Endothelial cell of umbilical vein (primary cell): ENCODE data around the gene TRAPPC3. TPM values are rescaled to one million over a fixed set of nuclear protein-coding genes. Genes with fewer than 3 reads are reported as not detected.

ENCODE experiments used
- BruUV-seq: library from RNA; stranded (reverse); fragments of 400-500 nt; replicated peaks from 2 replicates; lab custom pipeline; 2021; lab: Mats Ljungman, UMichigan
- CTCF ChIA-PET: fragments of 300-600, 350-600 bp; sonication (Branson Sonifier 250); formaldehyde crosslinking; loops from one replicate; lab custom pipeline; 2021; ENCODE audit warnings: antibody characterized with exemption, inconsistent platforms; lab: Charles Lee
- POLR2A ChIA-PET: fragments of 300-600, 350-600 bp; sonication (Branson Sonifier 250); formaldehyde crosslinking; loops from one replicate; lab custom pipeline; 2021; ENCODE audit warnings: antibody characterized with exemption, inconsistent platforms; lab: Charles Lee
- DNase-seq: peaks from one replicate; pipeline ENCODE4 v3.0.0-alpha.2; 2011; ENCODE audit warnings: low read depth, low spot score
- FAIRE-seq: peaks from 2 replicates; lab custom pipeline; 2011; peaks lifted over from hg19 to GRCh38; lab: Jason Lieb, UNC
- H2AFZ ChIP-seq: 2 replicates; pipeline ENCODE4 v1.6.0; 2012; ENCODE audit warnings: low read depth, low read length, control low read depth, inconsistent platforms
- H3K27ac ChIP-seq: 2 replicates; pipeline ENCODE4 v1.5.1; 2011; ENCODE audit warnings: low read depth, mild to moderate bottlenecking, control low read depth, low read length, moderate library complexity; ENCODE audit not compliant: insufficient read depth
- H3K27me3 ChIP-seq, 2 experiments: 2 replicates each; pipeline versions ENCODE4 v1.6.0 to v1.6.1; 2011; ENCODE audit warnings: low read length in 2 of 2, mixed read lengths in 1 of 2; ENCODE audit not compliant: control insufficient read depth in 2 of 2, insufficient read depth in 2 of 2
- H3K36me3 ChIP-seq, 2 experiments: 2 replicates in 1 of 2; 3 replicates in 1 of 2; pipeline ENCODE4 v1.5.1; 2011; ENCODE audit warnings: low read length in 2 of 2, mild to moderate bottlenecking in 1 of 2, moderate library complexity in 1 of 2; ENCODE audit not compliant: control insufficient read depth in 2 of 2, insufficient read depth in 2 of 2; ENCODE audit errors: extremely low read depth in 1 of 2
- H3K4me1 ChIP-seq: 3 replicates; pipeline ENCODE4 v1.5.1; 2011; ENCODE audit warnings: mild to moderate bottlenecking, low read length; ENCODE audit not compliant: control insufficient read depth, insufficient read depth; ENCODE audit errors: extremely low read depth
- H3K4me2 ChIP-seq: 2 replicates; pipeline ENCODE4 v1.6.1; 2011; ENCODE audit warnings: low read length, control low read depth, mixed read lengths; ENCODE audit not compliant: insufficient read depth
- H3K4me3 ChIP-seq, 3 experiments: fragments of 200-600 bp in 1 of 3; sonication (generic), shearing (Covaris generic) in 1 of 3; replicated peaks in 1 of 3; 2 replicates each; pipeline ENCODE4 v1.5.1; 2011 to 2016; ENCODE audit warnings: control low read depth in 3 of 3, low read length in 3 of 3, mild to moderate bottlenecking in 2 of 3, inconsistent platforms in 1 of 3, low read depth in 1 of 3, moderate library complexity in 1 of 3; ENCODE audit not compliant: insufficient read depth in 1 of 3
- H3K79me2 ChIP-seq: 2 replicates; pipeline ENCODE4 v1.6.0; 2012; ENCODE audit warnings: low read length, inconsistent platforms; ENCODE audit not compliant: control insufficient read depth, insufficient read depth
- H3K9ac ChIP-seq: replicated peaks from 2 replicates; pipeline ENCODE3; 2011; ENCODE audit warnings: low read length, control low read depth; ENCODE audit not compliant: insufficient read depth; ENCODE audit errors: extremely low read depth
- H3K9me1 ChIP-seq: replicated peaks from 3 replicates; pipeline ENCODE4 v1.6.0; 2011; ENCODE audit warnings: mild to moderate bottlenecking, low read length; ENCODE audit not compliant: control insufficient read depth, insufficient read depth; ENCODE audit errors: extremely low read depth
- H3K9me3 ChIP-seq: replicated peaks from 2 replicates; pipeline ENCODE4 v1.5.1; 2012; ENCODE audit warnings: low read length, inconsistent platforms; ENCODE audit not compliant: control insufficient read depth, insufficient read depth
- H4K20me1 ChIP-seq: replicated peaks from 2 replicates; pipeline ENCODE3; 2011; ENCODE audit warnings: mild to moderate bottlenecking, low read length; ENCODE audit not compliant: control insufficient read depth, insufficient read depth; ENCODE audit errors: extremely low read depth
- EZH2 ChIP-seq: IDR thresholded peaks from 2 replicates; pipeline ENCODE4 v1.6.1; 2012; ENCODE audit warnings: borderline replicate concordance, low read depth, mild to moderate bottlenecking, moderate library complexity, low read length, inconsistent platforms; ENCODE audit not compliant: severe bottlenecking
- GATA2 ChIP-seq: IDR thresholded peaks from 2 replicates; pipeline ENCODE4 v1.7.0; 2011; ENCODE audit warnings: low read depth, mild to moderate bottlenecking, moderate library complexity, mixed read lengths, low read length; ENCODE audit not compliant: insufficient read length, insufficient read depth
- JUN ChIP-seq: IDR thresholded peaks from 2 replicates; pipeline ENCODE4 v1.6.1; 2011; ENCODE audit warnings: borderline replicate concordance, low read depth; ENCODE audit not compliant: insufficient read length, insufficient read depth
- MYC ChIP-seq: IDR thresholded peaks from one replicate; pipeline ENCODE4 v1.6.1; 2011; ENCODE audit warnings: mild to moderate bottlenecking, low read depth, low read length
- POLR2AphosphoS5 ChIP-seq: IDR thresholded peaks from 2 replicates; pipeline ENCODE4 v1.6.1; 2012; ENCODE audit warnings: low read depth, mild to moderate bottlenecking, control low read depth, low read length, moderate library complexity; ENCODE audit not compliant: insufficient read depth
- dilution Hi-C: fragments of 300-500 bp; cut with MboI; formaldehyde crosslinking; loops from one replicate; pipeline ENCODE4 v1.15.0; 2019; ENCODE audit warnings: low sequenced_read_pairs; ENCODE audit not compliant: extremely low pct_ligation_motif_present
- intact Hi-C: fragments of 100-400 bp; cut with micrococcal nuclease; formaldehyde crosslinking; loops from one replicate; pipeline ENCODE4 v1.10.0; 2022
- polyA plus RNA-seq, 4 experiments: library from polyadenylated mRNA; depleted of rRNA in 3 of 4; stranded (reverse) in 3 of 4; unstranded in 1 of 4; fragments of >200 nt; gene quantifications; 2 replicates each; pipeline versions ENCODE4 v1.2.1 to v1.2.3, GENCODE V29; 2011 to 2012; ENCODE audit warnings: missing spikeins in 1 of 4
- total RNA-seq: library from RNA; stranded (reverse); gene quantifications from 2 replicates; pipeline ENCODE4 v1.2.3, GENCODE V29; 2021
- TF ChIP-seq, protein P1 (sequence below), 2 donors: IDR thresholded peaks; 1 replicate in 1 of 2; 2 replicates in 1 of 2; pipeline ENCODE4 v1.5.1; 2011; ENCODE audit warnings: low read length in 2 of 2, mild to moderate bottlenecking in 2 of 2, moderate library complexity in 2 of 2, control low read depth in 1 of 2, inconsistent platforms in 1 of 2, low read depth in 1 of 2; ENCODE audit not compliant: insufficient read depth in 1 of 2; ENCODE audit errors: extremely low read depth in 1 of 2
- TF ChIP-seq, protein P2 (sequence below): IDR thresholded peaks from 2 replicates; pipeline ENCODE4 v1.6.1; 2011; ENCODE audit not compliant: insufficient read depth, insufficient read length

The TRAPPC3 gene
- total and polyA plus RNA-seq, 2 donors (not counting 3 experiments of a cell fraction or from before 2014, with no cell fraction given): 93.4 to 125 TPM

DNA sequence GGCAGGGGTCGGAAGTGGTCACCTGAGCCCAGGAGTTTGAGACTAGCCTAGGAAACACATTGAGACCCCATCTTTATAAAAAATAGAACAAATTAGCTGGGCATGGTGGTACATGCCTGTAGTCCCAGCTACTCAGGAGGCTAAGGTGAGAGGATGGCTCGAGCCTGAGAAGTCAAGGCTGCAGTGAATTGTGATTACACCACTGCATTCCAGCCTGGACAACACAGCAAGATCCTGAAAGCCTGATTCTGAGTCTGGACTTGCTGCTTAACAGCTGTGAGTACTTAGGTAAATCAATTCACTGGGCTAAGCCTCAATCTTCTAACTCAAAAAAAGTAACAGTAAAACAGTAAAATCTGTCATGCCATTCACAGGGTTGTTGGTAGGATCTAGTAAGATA is 4.9 kb downstream of the TRAPPC3 start:
- H3K9ac ChIP-seq: no peak overlapping the region
- H3K79me2 ChIP-seq: peaks cover 70% of the 10 kb centered on the region
- CTCF ChIA-PET: interaction anchor here (1.2 to 3.9 kb wide), 2 partner anchors 10 to 141 kb away, joined by 4 to 25 read pairs; no protein-coding TSS in a partner anchor
- H3K27ac ChIP-seq: no peak overlapping the region
- intact Hi-C loops: no loop called here
- no peak overlapping the region for H2AFZ ChIP-seq
- H4K20me1 ChIP-seq: no peaks in the 10 kb centered on the region
- POLR2A ChIA-PET: no interaction called here
- H3K4me1 ChIP-seq: peaks cover 13% of the 10 kb centered on the region
- DNase-seq (no peak), FAIRE-seq (no peak)
- dilution Hi-C loops: no loop called here
- no peaks in the 10 kb centered on the region for H3K9me1 ChIP-seq
- no peak overlapping the region for H3K4me2 ChIP-seq
- no peaks in the 10 kb centered on the region for H3K27me3 ChIP-seq
- H3K4me3 ChIP-seq: no peak overlapping the region
- peaks cover 0 to 3% of the 10 kb centered on the region in 2 experiments for H3K36me3 ChIP-seq
- no peak for TF ChIP-seq JUN
- TF ChIP-seq MYC: no peak
- TF ChIP-seq GATA2: no peak
- TF ChIP-seq, protein P1, sequence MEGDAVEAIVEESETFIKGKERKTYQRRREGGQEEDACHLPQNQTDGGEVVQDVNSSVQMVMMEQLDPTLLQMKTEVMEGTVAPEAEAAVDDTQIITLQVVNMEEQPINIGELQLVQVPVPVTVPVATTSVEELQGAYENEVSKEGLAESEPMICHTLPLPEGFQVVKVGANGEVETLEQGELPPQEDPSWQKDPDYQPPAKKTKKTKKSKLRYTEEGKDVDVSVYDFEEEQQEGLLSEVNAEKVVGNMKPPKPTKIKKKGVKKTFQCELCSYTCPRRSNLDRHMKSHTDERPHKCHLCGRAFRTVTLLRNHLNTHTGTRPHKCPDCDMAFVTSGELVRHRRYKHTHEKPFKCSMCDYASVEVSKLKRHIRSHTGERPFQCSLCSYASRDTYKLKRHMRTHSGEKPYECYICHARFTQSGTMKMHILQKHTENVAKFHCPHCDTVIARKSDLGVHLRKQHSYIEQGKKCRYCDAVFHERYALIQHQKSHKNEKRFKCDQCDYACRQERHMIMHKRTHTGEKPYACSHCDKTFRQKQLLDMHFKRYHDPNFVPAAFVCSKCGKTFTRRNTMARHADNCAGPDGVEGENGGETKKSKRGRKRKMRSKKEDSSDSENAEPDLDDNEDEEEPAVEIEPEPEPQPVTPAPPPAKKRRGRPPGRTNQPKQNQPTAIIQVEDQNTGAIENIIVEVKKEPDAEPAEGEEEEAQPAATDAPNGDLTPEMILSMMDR (IDR thresholded peaks at IDR 0.05; ENCODE audit: extremely low read depth in 1 of 2, insufficient read depth in 1 of 2, low read depth in 1 of 2, low read length in 2 of 2): no peak
- TF ChIP-seq POLR2AphosphoS5: no peak
- TF ChIP-seq, protein P2, sequence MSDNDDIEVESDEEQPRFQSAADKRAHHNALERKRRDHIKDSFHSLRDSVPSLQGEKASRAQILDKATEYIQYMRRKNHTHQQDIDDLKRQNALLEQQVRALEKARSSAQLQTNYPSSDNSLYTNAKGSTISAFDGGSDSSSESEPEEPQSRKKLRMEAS: no peak
- TF ChIP-seq EZH2: no peak
- H3K9me3 ChIP-seq: no peaks in the 10 kb centered on the region
- BruUV-seq: no TSS peak
